ENCODE results near the gene CD68. TPM values are rescaled to one million over a fixed set of nuclear protein-coding genes. Genes with fewer than 3 reads are reported as not detected.
A peak's percentile ranks its signal among the peaks of the same experiment; 100 is the strongest.

CD68 gene
- total RNA-seq, 2 experiments from 2014 or later = 0.44 to 0.54 TPM

DNA sequence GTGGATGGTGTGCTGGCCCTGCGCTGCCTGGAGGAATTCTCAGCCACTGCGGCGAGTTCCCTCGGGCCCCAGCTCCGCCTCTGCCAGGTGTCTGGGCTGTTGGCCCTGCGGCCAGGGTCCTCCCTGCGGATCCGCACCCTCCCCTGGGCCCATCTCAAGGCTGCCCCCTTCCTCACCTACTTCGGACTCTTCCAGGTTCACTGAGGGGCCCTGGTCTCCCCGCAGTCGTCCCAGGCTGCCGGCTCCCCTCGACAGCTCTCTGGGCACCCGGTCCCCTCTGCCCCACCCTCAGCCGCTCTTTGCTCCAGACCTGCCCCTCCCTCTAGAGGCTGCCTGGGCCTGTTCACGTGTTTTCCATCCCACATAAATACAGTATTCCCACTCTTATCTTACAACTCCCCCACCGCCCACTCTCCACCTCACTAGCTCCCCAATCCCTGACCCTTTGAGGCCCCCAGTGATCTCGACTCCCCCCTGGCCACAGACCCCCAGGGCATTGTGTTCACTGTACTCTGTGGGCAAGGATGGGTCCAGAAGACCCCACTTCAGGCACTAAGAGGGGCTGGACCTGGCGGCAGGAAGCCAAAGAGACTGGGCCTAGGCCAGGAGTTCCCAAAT, 22.2 kb upstream of the CD68 start:
- Histone ChIP-seq H2AFZ (ENCODE audit: low read length) (no peak overlapping the region), H4K20me1 (ENCODE audit: insufficient read depth, low read length) (no peaks in the 10 kb centered on the region), H3K9me2 (ENCODE audit: insufficient read depth, low read length) (no peaks in the 10 kb centered on the region), H3K27ac (ENCODE audit: low read depth, low read length, poor library complexity, severe bottlenecking) (no peak overlapping the region), H3K79me2 (ENCODE audit: insufficient read depth, low read depth, low read length) (peaks cover 4% of the 10 kb centered on the region; the same call in 1 of the 2 replicates), H3K36me3 (ENCODE audit: insufficient read depth, low read length) (no peaks in the 10 kb centered on the region), H3K4me2 (ENCODE audit: low read length) (no peak overlapping the region), H3K4me1 (ENCODE audit: insufficient read depth, low read length, poor library complexity, severe bottlenecking) (peaks cover 41% of the 10 kb centered on the region), H3K4me3 (ENCODE audit: low read depth, low read length, poor library complexity, severe bottlenecking) (no peak overlapping the region), H3K9me3 (ENCODE audit: low read length) (no peaks in the 10 kb centered on the region)
- DNase-seq (ENCODE audit: low spot score) = no peak
- CTCF ChIA-PET (ENCODE audit: unreplicated experiment) = interaction anchor here (0.7 kb wide), 1 partner anchor 318 kb away, joined by 4 read pairs; the partner anchor contains the start of gene PHF23
- no TSS peak for BruUV-seq (replicated peaks)
- intact Hi-C loops (cut with micrococcal nuclease; ENCODE audit: unreplicated experiment) = no loop called here
- TF ChIP-seq, protein P1, sequence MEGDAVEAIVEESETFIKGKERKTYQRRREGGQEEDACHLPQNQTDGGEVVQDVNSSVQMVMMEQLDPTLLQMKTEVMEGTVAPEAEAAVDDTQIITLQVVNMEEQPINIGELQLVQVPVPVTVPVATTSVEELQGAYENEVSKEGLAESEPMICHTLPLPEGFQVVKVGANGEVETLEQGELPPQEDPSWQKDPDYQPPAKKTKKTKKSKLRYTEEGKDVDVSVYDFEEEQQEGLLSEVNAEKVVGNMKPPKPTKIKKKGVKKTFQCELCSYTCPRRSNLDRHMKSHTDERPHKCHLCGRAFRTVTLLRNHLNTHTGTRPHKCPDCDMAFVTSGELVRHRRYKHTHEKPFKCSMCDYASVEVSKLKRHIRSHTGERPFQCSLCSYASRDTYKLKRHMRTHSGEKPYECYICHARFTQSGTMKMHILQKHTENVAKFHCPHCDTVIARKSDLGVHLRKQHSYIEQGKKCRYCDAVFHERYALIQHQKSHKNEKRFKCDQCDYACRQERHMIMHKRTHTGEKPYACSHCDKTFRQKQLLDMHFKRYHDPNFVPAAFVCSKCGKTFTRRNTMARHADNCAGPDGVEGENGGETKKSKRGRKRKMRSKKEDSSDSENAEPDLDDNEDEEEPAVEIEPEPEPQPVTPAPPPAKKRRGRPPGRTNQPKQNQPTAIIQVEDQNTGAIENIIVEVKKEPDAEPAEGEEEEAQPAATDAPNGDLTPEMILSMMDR (conservative IDR thresholded peaks at IDR 0.05; ENCODE audit: low read length) = no peak
- TF ChIP-seq EZH2phosphoT487 (IDR thresholded peaks at IDR 0.05; ENCODE audit: borderline replicate concordance, low read depth, low read length) = no peak
- POLR2A ChIA-PET = interaction anchor here (1.0 kb wide), 1 partner anchor 69 kb away, joined by 3 read pairs; no protein-coding TSS in a partner anchor

DNA sequence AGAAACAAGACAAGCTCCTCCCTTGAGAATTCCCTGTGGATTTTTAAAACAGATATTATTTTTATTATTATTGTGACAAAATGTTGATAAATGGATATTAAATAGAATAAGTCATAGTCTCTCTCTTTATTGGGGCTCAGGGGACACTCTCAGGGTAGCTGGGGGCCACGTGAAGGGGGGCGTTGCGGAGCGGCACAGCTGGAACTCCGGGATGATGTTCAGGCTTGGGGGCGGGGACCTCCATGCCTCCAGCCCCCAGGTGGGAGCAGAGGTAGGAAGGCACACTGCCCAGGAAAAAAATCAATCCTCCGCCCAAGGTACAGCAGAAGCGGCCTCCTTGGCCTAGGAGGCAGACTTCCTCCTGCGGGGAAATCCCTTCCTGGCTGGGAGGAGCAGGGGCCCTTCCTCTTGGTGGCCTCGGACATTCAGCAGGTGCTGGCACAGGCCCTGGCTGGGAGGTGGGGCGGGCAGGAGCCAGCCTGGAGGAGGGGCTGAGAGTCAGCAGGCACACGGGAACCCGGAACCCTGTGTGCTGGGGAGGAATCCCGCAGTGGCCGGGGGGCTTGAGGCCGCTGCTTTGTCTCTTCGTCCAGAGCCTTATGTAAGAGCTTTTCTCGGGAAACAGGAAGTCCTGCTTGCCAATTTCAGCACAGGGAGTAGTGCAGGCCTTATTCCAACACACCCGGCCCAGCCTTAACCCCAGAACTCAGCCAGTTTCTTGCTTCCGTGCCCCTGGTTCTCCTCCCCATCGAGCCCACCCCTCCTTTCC, 21.5 kb upstream of the CD68 start:
- H3K9me2 ChIP-seq (ENCODE audit: insufficient read depth, low read length) = no peaks in the 10 kb centered on the region
- H3K79me2 ChIP-seq (ENCODE audit: insufficient read depth, low read depth, low read length) = peaks cover 11% of the 10 kb centered on the region; the same call in 1 of the 2 replicates
- TF ChIP-seq, protein P1 (conservative IDR thresholded peaks at IDR 0.05; ENCODE audit: low read length) = no peak
- no peak for TF ChIP-seq EZH2phosphoT487 (IDR thresholded peaks at IDR 0.05; ENCODE audit: borderline replicate concordance, low read depth, low read length)
- peaks cover 40% of the 10 kb centered on the region for H3K4me1 ChIP-seq (ENCODE audit: insufficient read depth, low read length, poor library complexity, severe bottlenecking)
- peak; percentile 33 for DNase-seq (ENCODE audit: low spot score)
- H3K27ac ChIP-seq (ENCODE audit: low read depth, low read length, poor library complexity, severe bottlenecking) = no peak overlapping the region
- H3K4me2 ChIP-seq (ENCODE audit: low read length) = peak overlapping the region; percentile 27
- no peaks in the 10 kb centered on the region for H3K36me3 ChIP-seq (ENCODE audit: insufficient read depth, low read length)
- peak overlapping the region; percentile 12; the same call in 1 of the 2 replicates for H2AFZ ChIP-seq (ENCODE audit: low read length)
- H3K4me3 ChIP-seq (ENCODE audit: low read depth, low read length, poor library complexity, severe bottlenecking) = no peak overlapping the region
- intact Hi-C loops (cut with micrococcal nuclease; ENCODE audit: unreplicated experiment) = no loop called here
- no peaks in the 10 kb centered on the region for H4K20me1 ChIP-seq (ENCODE audit: insufficient read depth, low read length)
- no TSS peak for BruUV-seq (replicated peaks)
- H3K9me3 ChIP-seq (ENCODE audit: low read length) = no peaks in the 10 kb centered on the region
- ChIA-PET CTCF (ENCODE audit: unreplicated experiment) (no interaction called here), POLR2A (interaction anchor here (0.7 to 0.9 kb wide), 2 partner anchors 33 to 190 kb away, joined by 3 read pairs; no protein-coding TSS in a partner anchor)

All from OCI-LY7 (cell line).